NAMALWA (cell line): Measurements from ENCODE around the gene IRX4.
"Not testable (repeated sequence)": the region's sequence is repeated elsewhere in the genome, so short reads cannot be mapped to it uniquely, and the experiment has no call there.

Experiments used
- DNase-seq: peaks from one replicate; pipeline ENCODE4 v3.0.0-alpha.2; 2015; ENCODE audit warnings: low spot score

The IRX4 gene

DNA sequence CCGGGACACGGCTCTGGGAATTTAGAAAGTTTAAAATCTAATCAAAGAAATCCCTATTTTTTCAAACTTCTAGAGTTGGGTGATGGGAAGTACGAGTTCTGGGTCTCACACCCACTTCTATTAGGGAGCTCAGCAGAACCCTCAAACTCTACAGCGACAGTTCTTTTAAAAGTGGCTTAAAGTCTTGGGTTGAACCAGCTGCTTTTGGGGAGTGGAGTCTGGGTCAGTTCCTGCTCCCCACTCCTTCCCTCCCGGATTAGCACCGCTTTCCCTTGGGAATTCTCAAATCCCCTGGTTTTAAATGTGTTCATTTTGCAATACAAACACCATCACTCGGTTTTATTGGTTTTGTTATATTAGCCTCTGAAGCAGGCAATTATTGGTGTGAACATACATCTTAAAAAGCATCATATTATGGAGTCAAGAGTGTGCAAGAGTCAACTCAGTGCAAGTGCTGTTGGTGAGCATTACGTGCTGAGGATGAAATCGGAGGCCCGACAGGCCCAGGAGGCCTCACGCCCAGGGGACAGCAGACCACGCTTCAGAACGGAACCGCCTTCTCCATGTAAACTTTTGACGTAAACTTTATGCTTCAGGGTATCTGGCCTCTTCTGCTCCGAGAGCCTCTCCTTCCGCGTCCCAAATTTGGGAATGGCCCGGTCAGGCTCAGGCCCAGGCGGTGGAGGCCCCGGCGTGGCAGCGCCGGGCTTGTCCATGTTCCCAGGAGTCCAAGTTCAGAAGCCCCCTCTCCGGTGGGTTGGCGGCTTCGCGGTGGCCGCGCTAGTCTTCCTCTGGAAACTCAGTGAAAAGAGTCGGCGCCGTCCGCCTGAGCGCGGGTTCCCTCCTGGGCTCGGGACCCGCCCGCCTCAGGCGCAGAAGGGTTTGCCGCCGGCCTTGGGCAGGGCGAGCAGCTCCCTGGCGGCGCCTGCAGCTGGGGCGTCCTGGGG, 5.3 kb downstream of the IRX4 start:
- DNase-seq = no peak

DNA sequence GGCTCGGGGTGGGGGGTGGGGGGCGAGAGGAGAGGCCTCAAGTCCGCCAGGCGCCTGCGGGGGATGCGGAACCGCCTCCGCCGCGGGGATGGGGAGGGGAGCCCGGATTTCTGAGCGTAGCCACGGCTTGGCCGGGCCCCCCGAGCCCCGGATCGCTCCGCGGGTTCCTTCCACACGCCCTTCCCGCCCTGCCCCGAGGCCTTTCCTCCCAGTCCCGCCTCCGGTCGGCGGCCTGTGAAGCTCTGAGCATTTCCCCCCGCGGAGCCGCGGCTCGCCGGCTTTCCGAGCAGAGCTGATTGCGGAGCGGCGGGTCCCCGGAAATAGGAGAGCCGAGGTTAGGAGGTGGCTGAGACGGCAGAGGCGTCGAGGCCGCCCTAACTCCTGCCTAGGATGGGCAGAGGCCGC, 6.1 kb downstream of the IRX4 start:
- no peak for DNase-seq

DNA sequence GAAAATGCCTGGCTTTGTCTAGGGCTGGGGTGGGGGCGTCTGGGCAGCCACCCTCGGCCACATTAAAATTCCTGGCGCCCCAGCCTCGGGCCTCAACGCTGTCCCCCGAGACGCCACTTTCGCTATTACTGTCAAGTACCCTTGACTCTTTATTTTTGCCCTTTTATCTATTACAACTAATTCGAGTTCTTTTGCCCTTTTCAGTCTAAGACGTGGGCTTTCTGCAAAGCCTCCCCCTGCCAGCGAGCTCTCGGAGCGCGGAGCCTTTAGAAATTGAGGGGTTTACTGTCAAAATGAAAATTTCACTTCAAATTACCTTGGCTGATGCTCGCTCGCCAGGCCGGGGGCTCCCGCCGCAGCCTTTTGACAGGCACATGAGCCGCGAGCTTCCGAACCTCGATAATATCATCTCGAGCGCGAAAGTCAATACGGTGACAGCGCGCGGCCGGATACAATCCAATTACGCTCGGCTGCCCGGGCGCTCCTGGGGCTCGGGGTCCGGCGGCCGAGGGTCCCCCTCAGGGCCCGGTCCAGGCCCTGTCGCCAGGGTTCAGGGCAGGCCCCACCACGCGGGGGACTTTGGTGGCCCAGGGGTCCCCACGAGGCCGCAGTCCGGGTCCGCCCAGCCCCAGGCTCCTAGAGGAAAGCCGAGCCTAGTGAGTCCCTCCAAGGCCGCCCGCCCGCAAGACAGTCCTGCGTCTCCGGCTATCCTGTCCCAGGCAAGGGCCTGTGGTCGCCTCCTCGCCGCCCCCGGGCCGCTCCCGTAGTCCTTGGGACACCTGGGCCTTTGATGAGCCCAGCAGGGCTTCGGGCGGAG, 6.7 kb downstream of the IRX4 start:
- no peak for DNase-seq

DNA sequence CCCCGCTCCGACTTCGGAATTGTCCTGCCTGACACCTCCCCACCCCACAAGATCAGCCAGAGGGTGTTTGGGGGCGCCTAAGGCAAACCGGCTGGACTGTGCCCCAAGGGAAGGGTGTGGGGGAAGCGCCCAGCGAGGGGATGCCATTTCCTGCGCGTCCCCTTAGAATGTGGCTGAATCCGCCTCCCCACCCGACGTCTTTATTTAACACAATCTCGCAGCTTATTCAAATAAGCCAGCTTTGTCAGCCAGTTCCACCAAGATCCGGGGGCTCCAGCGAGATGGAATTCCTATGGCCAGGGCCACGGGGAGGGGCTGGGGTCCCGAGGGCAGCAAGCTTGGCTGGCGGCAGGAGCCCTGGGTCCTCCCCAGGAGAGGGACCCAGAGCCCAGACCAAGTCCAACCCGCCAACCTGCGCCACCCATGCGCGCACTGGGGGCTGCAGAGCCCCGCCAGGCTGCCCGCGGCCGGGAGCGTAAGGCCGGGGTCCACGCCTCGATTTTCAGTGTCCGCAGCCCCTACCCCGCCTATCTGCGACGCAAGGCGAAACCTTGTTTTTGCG, 7.4 kb downstream of the IRX4 start:
- DNase-seq = no peak

DNA sequence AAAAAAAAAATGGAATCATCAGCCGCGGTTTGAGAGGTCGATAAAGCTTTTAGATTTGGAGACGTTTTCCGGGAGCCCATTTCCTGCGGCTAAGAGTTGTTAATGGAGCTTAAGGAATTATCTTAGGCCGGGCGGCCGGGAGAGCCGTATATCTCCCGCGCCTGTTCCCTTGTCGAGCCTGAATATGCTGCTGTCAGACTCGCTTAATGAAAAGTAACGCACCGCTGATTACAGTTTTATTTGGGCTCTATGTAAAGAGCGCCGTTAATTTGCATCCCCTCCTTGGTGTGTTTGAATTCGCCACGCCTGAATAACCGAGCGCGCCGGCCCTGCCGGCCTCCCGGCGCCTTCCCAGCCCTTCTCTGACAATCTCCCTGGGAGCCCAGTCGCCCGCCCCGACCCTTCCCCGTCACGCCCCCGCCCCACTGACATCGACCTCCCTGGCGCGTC, 7.9 kb downstream of the IRX4 start:
- peak; percentile 80 for DNase-seq

DNA sequence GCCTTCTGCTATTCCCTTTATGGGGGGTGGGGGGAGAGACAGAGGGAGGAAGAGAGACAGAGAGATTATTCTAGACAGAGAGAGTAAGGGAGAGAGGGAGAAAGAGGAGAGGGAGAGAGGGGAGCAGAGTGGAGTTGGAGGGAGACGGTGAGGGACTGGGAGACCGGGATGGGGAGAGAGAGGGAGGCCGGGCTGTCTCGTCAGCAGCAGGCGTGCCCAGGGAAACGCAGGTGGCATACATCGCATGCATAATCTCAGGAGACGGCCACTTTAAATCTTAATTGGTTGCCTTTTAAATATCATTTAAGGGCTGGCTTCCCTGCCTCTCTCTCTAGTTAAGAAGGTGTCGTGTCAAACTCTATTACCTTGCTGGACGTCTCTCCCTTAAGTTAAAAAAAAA, 8.4 kb downstream of the IRX4 start:
- no peak for DNase-seq

DNA sequence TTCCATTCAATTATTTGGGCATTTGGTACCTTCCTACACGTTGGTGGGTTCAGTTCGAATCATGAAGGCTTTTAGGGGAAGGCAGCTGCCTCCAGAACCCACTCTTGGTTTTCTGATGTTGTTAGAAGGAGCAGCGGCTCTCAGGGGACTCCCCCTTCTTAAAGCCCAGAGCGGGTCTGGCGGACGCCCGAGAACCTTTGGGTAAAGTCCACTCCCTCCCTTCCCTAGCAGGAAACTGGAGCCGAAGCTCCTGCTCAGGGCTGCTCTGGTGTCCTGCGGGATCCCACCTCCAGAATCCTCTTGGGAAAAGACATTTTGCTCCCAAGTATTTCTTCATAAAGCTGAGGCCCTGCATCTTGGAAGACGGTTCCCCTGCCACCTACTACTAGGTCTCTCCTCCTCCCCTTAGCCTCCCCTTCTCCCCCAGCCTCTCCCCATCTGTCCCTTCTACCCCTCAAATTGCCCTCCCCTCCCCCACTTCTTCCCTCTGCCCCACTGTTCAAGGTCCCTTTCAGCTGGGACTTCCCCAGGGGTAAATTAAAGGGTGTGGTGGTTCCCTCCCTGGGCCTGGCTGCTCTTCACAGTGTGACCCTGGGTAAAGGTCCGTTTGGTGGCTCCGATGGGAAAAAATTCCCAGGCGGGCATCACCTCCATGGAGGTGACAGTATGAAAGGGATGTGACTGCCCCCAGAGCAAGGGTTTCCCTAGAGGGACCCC, 9.3 kb downstream of the IRX4 start:
- DNase-seq = no peak

DNA sequence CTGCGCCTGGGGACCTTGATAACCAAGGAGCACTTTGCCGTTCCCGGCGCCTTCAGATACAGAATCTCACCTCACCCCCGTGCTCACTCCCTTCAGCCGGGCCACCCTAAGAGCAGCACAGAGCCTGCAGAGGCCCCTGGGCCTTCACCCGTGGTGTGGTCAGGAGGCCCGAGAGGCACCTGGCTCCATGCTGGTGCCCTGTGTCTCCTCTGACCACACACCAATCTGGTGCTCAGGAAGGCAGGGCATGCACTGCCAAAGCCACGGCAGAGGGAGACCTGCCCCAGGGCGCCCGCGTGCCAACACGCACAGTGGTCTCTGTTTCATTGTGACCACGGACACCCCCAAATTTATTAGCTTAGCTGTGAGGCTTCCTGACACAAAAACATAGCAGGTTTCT, 11.3 kb downstream of the IRX4 start:
- no peak for DNase-seq

DNA sequence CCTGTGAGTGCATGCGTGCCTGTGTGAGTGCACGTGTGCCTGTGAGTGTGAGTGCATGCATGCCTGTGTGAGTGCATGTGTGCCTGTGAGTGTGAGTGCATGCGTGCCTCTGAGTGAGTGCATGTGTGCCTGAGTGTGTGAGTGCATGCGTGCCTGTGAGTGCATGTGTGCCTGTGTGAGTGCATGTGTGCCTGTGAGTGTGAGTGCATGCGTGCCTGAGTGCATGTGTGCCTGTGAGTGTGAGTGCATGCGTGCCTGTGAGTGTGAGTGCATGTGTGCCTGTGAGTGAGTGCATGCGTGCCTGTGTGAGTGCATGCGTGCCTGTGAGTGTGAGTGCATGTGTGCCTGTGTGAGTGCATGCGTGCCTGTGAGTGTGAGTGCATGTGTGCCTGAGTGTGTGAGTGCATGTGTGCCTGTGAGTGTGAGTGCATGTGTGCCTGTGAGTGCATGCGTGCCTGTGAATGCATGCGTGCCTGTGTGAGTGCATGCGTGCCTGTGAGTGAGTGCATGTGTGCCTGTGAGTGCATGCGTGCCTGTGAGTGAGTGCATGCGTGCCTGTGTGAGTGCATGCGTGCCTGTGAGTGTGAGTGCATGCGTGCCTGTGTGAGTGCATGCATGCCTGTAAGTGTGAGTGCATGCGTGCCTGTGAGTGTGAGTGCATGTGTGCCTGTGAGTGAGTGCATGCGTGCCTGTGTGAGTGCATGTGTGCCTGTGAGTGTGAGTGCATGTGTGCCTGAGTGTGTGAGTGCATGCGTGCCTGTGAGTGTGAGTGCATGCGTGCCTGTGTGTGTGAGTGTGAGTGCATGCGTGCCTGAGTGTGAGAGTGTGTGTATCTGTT, 12.1 kb downstream of the IRX4 start:
- not testable (repeated sequence) for DNase-seq

DNA sequence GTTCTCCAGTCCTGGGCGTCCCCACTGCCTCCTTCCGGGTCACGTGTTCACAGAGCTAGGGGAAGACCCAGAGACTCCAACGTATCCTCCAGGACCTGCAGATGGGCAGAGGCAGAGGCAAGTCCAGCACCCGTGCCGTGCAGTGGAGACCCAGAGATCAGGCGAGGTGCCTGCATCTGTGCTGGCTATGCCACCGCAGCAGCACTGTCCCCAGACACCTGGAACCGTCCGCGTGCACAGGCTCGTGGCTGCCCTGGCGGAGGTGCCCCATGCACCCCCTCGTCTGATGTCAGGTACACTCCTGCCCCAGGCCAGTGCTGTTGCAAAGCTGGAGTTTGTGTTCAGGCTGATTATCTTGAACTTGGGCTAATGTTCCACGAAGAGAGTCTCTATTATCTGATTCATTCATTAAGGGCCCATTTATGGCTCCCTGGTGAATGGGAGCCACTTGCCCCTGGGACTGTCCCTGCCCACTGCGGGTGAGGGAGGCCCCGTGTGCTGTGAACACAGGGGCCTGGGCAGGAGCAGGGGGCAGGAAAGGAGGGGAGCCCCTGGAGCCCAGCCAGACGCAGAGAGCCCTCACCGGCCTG, 13.7 kb downstream of the IRX4 start:
- no peak for DNase-seq

DNA sequence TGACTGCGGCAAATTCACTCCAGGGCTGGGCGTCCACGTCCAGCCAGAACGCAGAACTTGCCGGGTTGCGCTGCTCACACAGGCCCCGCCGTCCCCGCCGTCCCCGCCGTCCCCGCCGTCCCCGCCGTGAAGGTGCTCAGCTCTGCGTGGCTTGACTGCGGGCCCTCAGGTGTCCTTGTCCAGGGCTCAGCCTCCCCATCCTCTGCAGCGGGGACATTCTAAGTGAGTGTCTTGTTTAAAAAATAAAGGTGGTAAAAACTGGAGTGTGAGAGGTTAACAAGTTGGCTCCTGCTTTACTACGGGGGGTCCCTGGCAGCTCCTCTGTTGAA, 14.9 kb downstream of the IRX4 start:
- no peak for DNase-seq

DNA sequence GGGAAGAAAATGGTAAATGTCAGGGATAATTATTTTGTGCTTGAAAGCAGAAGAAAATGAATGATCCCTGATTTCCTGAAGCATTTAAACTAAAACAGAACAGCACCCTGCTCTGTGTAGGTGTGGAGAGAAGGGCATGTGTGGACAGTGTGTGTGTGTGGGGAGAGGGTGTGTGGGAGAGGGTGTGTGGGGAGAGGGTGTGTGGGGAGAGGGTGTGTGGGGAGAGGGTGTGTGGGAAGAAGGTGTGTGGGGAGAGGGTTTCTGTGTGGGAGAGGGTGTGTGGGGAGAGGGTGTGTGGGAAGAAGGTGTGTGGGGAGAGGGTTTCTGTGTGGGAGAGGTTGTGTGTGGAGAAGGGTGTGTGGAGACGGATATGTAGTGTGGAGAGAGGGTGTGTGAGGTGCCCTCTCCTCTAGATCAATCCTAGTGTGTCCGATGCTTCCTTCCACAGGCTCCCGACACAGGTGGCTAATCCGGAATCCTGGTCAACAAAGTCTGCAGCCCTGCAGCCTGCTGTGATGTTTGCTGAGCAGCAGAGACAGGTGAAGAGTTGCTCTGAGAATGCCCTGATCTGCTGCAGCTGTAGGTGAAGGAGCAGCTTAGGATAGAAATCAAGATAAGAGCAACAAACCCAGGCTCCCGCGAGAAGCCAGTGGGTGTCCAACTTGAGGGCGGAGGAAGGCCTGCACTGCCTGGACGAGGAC, 15.5 kb downstream of the IRX4 start:
- no peak for DNase-seq

DNA sequence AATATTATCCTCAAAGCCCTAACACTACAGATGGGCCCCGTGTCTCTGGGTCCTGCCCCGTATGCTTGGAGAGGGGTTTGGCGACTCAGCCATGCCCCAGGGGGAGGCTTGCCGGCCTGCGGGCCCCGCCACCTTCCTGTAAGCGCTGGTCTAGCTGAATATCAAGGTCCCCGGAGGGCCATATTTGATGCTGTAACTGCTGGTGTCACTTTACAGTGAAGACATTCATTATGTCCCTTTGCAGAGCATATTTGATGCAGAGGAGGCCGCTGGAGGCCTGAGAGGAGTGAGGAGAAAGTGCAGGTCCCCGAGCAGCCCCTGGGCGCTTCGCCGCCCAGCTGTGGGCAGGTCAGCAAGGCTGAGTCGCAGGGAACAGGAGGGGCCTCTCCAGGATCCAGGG, 16.8 kb downstream of the IRX4 start:
- no peak for DNase-seq

DNA sequence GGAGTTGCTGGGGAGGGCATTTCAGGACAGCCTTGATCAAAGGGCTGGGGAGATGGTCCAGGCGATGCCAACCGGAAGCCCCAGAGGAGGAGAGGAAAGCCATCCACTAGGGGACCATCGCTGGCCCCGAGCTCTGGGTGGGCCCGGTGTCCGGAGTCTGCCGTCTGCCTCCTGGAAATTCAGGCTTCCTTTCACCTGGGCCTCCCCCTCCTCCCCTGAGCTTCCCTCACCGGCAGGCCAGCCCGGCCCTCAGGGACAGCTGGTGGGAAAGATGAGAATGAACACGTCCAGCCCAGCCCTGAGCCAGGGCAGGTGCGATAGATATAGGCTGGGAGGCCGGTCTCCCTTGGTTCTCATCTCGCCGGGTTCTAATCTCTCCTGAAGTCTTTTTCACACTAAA, 17.2 kb downstream of the IRX4 start:
- DNase-seq = no peak

DNA sequence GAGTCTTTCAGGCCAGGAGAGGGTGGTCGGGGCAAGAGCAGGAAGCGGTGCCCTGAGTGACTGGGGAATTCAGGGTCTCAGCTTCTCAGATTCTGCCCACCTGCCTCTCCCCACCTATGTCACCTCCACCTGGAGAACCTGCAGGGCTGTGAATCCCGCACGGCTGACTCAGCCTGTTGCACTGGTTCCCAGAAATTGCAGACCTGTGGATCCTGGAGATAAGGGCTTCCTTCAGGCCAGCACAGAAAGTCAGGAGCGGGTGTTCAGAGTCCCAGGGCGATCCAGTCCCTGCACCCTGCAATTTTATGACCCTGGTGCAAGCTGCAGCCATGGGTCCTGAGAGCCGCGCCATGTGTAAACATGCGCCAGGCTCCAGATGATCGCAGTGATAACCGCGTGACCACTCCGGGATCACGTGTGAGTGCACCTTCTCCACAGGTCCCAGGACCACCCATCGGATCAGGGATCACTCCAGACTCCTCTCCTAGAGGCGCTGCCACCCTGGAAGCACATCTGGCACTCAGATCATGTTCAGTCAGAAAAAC, 17.8 kb downstream of the IRX4 start:
- DNase-seq = no peak

DNA sequence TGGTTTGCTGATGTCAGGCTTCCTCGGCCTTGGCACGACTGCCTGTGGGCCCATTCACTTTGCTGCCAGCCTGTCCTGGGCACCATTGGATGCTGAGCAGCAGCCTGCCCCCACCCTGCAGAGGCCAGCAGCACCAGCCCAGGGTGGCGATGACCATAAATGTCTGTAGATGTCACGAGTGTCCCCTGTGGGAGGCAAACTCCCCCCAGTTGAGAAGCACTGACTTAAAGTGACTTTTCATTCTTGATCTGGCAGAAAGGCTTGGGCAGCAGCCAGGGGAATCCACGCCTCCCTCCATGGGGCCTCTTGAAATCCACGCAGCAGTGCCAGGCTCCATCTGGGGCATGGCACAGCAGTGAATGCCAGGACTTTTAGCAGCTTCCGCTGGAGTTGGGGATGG, 21.8 kb downstream of the IRX4 start:
- DNase-seq = no peak

DNA sequence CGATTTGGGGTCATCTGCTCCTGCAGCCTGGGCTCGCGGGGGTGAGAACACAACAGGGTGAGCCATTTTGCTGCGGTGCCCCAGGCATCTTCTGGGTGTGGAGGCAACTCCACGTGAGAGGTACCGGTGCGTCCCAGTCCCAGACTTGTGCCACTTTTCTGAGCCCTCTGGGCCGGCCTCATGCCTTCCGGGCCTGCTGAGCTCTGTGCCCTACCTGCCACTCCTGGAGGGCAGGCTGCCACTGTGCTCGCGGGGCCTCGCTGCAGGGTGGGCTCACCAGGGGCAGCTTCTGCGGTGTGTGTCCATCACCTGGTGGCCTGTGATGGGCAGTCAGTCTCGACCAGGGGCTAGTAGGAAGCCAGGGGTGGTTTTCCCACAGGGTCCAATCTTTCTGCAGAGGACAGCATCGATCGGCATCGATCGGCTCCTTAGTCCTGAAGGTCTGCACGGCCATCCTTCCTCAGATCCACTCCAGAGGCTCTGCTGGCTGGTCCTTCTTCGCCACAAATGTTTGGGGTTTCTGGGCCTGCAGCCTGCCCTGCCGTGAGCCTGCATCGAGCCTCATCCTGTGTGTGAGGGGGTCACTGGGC, 22.6 kb downstream of the IRX4 start:
- DNase-seq = no peak

DNA sequence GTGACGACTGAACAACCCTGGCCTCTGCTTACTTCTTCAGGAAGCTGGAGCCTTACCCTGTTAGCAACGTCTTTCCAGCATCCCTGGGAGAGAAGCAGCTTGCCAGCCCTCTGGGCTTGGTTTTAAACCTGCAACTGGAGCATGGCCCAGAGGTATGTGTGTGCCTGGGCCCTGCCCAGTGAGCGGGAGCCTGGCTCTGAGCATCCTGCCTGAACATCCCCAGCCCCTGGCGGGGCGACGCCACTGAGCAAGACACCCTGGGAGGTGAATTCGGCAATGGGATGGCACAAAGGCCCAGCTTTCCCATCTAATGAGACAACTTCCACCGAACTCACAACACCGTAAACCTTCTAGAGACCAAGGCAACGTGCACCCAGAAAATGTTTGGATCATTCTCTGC, 23.6 kb downstream of the IRX4 start:
- DNase-seq = no peak

DNA sequence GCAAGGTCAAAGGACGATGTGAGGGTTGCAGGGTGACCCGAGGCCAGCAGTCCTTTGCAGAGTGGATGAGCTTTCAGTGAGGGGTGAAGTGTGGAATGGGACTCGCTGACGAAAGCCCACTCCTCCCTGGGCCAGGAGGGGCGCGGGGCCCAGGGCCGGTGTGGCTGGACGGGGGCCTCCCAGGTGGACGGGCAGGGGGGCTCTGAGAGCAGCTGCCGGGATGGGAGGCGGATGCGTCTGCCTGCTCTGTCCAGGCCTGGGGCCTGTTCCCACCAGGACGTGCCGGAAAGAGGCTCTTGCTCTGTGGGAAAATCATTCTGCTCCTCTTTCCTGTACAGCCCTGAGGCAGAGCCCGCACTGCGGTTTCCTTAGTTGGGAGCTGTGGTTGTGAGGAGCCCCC, 24.3 kb downstream of the IRX4 start:
- DNase-seq = no peak

DNA sequence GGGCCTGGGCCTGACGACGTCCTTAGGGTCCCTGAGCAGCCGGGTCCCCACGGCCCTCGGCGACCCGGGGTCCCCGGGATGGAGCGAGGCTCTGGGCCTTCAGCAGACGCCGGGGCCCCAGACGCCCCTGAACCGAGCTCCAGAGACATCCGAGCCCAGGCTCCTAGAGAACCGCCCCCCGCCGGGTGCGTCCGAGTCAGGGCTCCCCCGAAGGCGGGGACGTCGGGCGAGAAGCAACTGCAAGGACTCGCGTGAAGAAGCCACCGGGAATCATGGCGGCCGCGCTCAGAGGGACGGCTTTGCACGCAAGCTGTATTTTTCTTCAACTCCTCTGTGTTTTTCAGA, 25.5 kb downstream of the IRX4 start:
- DNase-seq = no peak
